Endodermal cell (in vitro differentiated cells): ENCODE data around the gene REX1BD. TPM values are rescaled to one million over a fixed set of nuclear protein-coding genes. Genes with fewer than 3 reads are reported as not detected.

Experiments used
- DNase-seq: peaks from one replicate; pipeline ENCODE4 v3.0.0-alpha.2; 2017
- H3K27ac ChIP-seq: 2 replicates; pipeline ENCODE4 v1.5.1; 2013; ENCODE audit warnings: mild to moderate bottlenecking, low read depth, low read length, moderate library complexity
- H3K27me3 ChIP-seq: 2 replicates; pipeline ENCODE4 v1.6.1; 2013; ENCODE audit warnings: mild to moderate bottlenecking, low read length, moderate library complexity; ENCODE audit not compliant: insufficient read depth, control insufficient read depth, poor library complexity, severe bottlenecking
- H3K36me3 ChIP-seq: 2 replicates; pipeline ENCODE4 v1.7.0; 2013; ENCODE audit warnings: mild to moderate bottlenecking, low read length, moderate library complexity; ENCODE audit not compliant: control insufficient read depth, insufficient read depth
- H3K4me1 ChIP-seq: one replicate; pipeline ENCODE4 v1.7.0; 2013; ENCODE audit warnings: low read length; ENCODE audit not compliant: control insufficient read depth, insufficient read depth
- H3K4me3 ChIP-seq: 2 replicates; pipeline ENCODE4 v1.5.1; 2013; ENCODE audit warnings: mild to moderate bottlenecking, low read length, moderate library complexity
- H3K9ac ChIP-seq: 2 replicates; pipeline ENCODE4 v1.6.1; 2013; ENCODE audit warnings: mild to moderate bottlenecking, low read length, moderate library complexity; ENCODE audit not compliant: poor library complexity, severe bottlenecking; ENCODE audit errors: extremely low read depth
- H3K9me3 ChIP-seq: 2 replicates; pipeline ENCODE4 v1.6.1; 2013; ENCODE audit warnings: mild to moderate bottlenecking, low read length, moderate library complexity; ENCODE audit not compliant: control insufficient read depth
- H3K27ac Mint-ChIP-seq: 2 replicates; pipeline ENCODE4 v1.8.0; 2020; ENCODE audit warnings: mixed read lengths
- H3K27me3 Mint-ChIP-seq: 2 replicates; pipeline ENCODE4 v1.8.0; 2021; ENCODE audit warnings: mild to moderate bottlenecking, mixed read lengths; ENCODE audit not compliant: insufficient read depth
- H3K36me3 Mint-ChIP-seq: 2 replicates; pipeline ENCODE4 v1.8.0; 2020; ENCODE audit warnings: low read depth, mixed read lengths
- H3K4me1 Mint-ChIP-seq: 2 replicates; pipeline ENCODE4 v1.8.0; 2020; ENCODE audit warnings: mixed read lengths
- H3K4me3 Mint-ChIP-seq: 2 replicates; pipeline ENCODE4 v1.8.0; 2020; ENCODE audit warnings: mild to moderate bottlenecking, moderate library complexity, mixed read lengths
- H3K9me3 Mint-ChIP-seq: 2 replicates; pipeline ENCODE4 v1.8.0; 2020; ENCODE audit warnings: mild to moderate bottlenecking, mixed read lengths
- whole genome bisulfite sequencing, 2 experiments: methylation state at CpG; one replicate each; pipeline versions ENCODE4 v1.1.5 to v1.1.7; 2013; ENCODE audit warnings: missing lambda C conversion rate in 2 of 2, mixed read lengths in 1 of 2; ENCODE audit not compliant: insufficient coverage in 1 of 2, insufficient read length in 1 of 2; 5-methylcytosine and 5-hydroxymethylcytosine counted together
- total RNA-seq, 2 donors: library from RNA; stranded (reverse); fragmentation: NEBNext Ultra II Directional in 1 of 2; extraction: Animal tissue kit (Norgen Biotek cat#: 25700) in 1 of 2; gene quantifications; 2 replicates in 1 of 2; 3 replicates in 1 of 2; pipeline ENCODE4 v1.2.1, GENCODE V29; 2021
- TF ChIP-seq, protein P1 (sequence below): fragments of 200-600 bp; sonication (generic); conservative IDR thresholded peaks from 2 replicates; pipeline ENCODE4 v1.5.0; 2021; ENCODE audit warnings: antibody characterized with exemption, mild to moderate bottlenecking

The REX1BD gene
- total RNA-seq, 2 donors from 2014 or later, result 76.9 to 83.9 TPM

DNA sequence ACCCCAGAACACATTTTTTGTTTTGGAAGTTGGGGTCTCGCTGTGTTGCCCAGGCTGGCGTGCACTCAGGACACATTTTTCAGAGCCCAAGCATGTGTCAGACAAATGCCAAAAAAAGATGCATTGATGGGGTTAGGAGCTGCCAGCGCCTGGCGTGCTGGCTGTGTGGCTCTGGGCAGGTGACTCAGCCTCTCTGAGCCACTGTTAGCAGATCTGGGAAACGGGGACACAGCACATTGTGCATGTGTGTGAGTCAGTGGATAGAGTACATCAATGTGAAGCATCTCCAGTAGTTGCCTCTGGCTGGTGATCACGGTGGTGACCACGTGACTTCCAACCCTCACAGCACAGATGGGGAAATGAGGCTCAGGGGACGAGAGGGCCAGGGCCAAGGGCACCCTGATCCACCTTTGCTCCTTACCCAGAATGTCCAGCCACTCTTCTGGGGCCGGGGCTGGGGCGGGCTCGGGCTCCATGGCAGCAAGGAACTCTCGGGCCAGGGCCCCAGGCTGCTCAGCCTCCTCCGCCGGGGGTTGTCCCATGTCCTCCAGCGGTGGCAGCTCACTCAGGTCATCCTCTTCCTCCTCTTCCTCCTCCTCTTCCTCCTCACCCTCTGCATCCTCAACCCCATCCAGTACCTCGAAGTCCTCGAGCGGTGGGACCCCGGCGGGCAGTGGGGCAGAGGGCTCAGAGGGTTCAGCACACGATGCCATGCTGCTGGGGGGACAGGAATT lies 47.2 kb upstream of the REX1BD start:
- 93 to 99% methylated on average over 14 to 21 of the region's 21 CpGs for WGBS, 2 experiments
- Mint-ChIP-seq H3K4me1 (peaks cover 9% of the 10 kb centered on the region), H3K27me3 (no peaks in the 10 kb centered on the region), H3K4me3 (peak overlapping the region; percentile 77), H3K36me3 (peaks cover 48% of the 10 kb centered on the region), H3K27ac (no peak overlapping the region), H3K9me3 (no peaks in the 10 kb centered on the region)
- Histone ChIP-seq H3K4me1 (no peaks in the 10 kb centered on the region), H3K9ac (no peak overlapping the region), H3K4me3 (no peak overlapping the region), H3K9me3 (no peaks in the 10 kb centered on the region), H3K27me3 (no peaks in the 10 kb centered on the region), H3K27ac (no peak overlapping the region), H3K36me3 (peaks cover 43% of the 10 kb centered on the region)
- TF ChIP-seq, protein P1, sequence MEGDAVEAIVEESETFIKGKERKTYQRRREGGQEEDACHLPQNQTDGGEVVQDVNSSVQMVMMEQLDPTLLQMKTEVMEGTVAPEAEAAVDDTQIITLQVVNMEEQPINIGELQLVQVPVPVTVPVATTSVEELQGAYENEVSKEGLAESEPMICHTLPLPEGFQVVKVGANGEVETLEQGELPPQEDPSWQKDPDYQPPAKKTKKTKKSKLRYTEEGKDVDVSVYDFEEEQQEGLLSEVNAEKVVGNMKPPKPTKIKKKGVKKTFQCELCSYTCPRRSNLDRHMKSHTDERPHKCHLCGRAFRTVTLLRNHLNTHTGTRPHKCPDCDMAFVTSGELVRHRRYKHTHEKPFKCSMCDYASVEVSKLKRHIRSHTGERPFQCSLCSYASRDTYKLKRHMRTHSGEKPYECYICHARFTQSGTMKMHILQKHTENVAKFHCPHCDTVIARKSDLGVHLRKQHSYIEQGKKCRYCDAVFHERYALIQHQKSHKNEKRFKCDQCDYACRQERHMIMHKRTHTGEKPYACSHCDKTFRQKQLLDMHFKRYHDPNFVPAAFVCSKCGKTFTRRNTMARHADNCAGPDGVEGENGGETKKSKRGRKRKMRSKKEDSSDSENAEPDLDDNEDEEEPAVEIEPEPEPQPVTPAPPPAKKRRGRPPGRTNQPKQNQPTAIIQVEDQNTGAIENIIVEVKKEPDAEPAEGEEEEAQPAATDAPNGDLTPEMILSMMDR, result no peak
- DNase-seq, result no peak

- Histone ChIP-seq H3K27ac (no peak overlapping the region), H3K9me3 (no peaks in the 10 kb centered on the region), H3K36me3 (peaks cover 35% of the 10 kb centered on the region), H3K4me1 (no peaks in the 10 kb centered on the region), H3K9ac (peak overlapping the region; percentile 23), H3K27me3 (no peaks in the 10 kb centered on the region), H3K4me3 (peak overlapping the region; percentile 80)
- Mint-ChIP-seq H3K4me1 (peaks cover 9% of the 10 kb centered on the region), H3K36me3 (peaks cover 40% of the 10 kb centered on the region), H3K4me3 (peak overlapping the region; percentile 77), H3K9me3 (no peaks in the 10 kb centered on the region), H3K27ac (peak overlapping the region; percentile 87), H3K27me3 (no peaks in the 10 kb centered on the region)
- TF ChIP-seq, protein P1, result no peak
- DNase-seq, result peak; percentile 69
- 43 to 73% methylated on average over 3 to 8 of the region's 11 CpGs for WGBS, 2 experiments
These were observed 46.3 kb upstream of the REX1BD start for GRCh38 chr19:18541992-18542940.

DNA sequence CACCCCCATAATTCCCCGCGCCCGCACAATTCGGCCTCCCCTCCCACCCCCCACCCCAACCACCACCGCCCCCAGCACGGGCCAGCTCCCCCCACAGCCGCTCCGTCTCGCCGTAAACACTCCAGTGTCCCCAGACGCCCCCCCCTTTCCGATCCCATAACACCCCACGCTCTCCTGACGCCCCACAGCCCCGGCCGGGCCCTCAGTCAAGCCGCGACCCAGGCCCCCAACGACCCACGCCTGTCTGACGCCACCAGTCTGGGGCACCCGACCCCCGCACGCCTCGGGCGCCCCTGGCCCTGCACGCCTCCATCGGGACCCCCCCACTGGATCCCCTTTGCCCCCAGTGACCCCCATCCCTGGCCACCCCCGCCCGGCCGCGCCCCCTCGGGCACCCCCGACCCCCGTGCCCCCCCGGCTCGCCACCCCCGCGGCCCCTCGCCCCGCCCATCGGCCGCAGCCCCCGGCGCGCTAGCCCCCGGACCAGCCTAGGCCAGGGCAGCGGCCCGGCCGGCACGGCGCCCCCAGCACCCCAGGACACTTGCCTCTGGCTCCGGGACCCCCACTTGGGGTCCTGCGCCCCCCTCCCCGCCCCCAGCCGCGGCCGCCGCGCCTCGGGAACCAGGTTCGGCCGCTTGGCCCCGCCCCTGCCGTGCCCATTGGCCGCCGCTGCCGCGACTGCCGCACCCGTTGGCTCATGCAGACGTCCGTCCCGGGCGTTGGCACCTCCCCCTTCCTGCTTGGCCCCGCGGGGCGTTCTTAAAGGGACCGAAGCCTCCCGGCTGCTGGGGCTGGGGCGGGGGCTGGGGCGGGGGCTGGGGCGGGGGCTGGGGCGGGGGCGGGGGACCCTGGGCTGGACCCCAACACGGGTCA lies 45.4 kb upstream of the REX1BD start, which contains the start of gene FKBP8:
Gene FKBP8 (minus strand): TSS at position 633 of the 873 bp plus-strand sequence. CDS start 1,603 bp downstream, outside the sequence.
- Mint-ChIP-seq H3K4me1 (peaks cover 9% of the 10 kb centered on the region), H3K27me3 (no peaks in the 10 kb centered on the region), H3K9me3 (no peaks in the 10 kb centered on the region), H3K36me3 (peaks cover 31% of the 10 kb centered on the region), H3K4me3 (peak within 1 kb of the TSS; percentile 77), H3K27ac (peak within 1 kb of the TSS; percentile 90)
- Histone ChIP-seq H3K4me3 (peak within 1 kb of the TSS; percentile 80), H3K27me3 (no peaks in the 10 kb centered on the region), H3K36me3 (peaks cover 29% of the 10 kb centered on the region), H3K9me3 (no peaks in the 10 kb centered on the region), H3K4me1 (no peaks in the 10 kb centered on the region), H3K27ac (no peak within 1 kb of the TSS), H3K9ac (peak within 1 kb of the TSS; percentile 23)
- DNase-seq, result peak; percentile 96
- TF ChIP-seq, protein P1, result no peak
- 0% methylated on average over 71 of the region's 86 CpGs; no CpG with 5 or more reads in 1 of the 2 experiments for WGBS, 2 experiments
